ENCODE measurements around the gene FAM131B. TPM values are rescaled to one million over a fixed set of nuclear protein-coding genes. Genes with fewer than 3 reads are reported as not detected.

The FAM131B gene
- total and polyA plus RNA-seq, 2 of the 8 experiments (the other 6 are each of a cell fraction or from before 2014, with no cell fraction given) = 23.1 to 38.2 TPM

DNA sequence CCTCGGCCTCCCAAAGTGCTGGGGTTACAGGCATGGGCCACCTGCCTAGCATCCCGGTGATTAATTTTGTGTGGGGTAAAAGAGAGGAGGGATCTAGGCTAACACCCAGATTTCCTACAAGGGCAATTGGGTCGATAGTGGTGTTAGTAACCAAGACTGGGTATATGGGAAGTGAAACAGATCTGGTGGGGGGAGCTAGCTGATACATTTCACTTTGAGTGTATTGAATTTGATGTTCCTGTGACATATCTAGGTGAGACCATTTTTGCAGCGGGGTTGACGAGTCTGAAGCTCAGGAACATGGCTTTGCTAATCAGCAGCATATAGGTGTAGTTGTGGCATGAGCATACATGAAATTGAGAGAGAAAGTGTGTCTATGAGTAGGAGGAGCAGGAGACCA is 34.6 kb downstream of the FAM131B start:
- Histone ChIP-seq H2BK12ac (ENCODE audit: low read depth, low read length) (no peak overlapping the region), H3K4me3 (ENCODE audit: extremely low read depth in 1 of 4, insufficient read depth in 2 of 4, low read depth in 3 of 4, low read length in 4 of 4) (no peak overlapping the region), H3K79me1 (ENCODE audit: low read depth, low read length) (no peaks in the 10 kb centered on the region), H3K36me3 (ENCODE audit: control insufficient read depth in 2 of 4, insufficient read depth in 4 of 4, low read length in 3 of 4) (no peaks in the 10 kb centered on the region), H3K23me2 (ENCODE audit: low read depth, low read length) (no peaks in the 10 kb centered on the region), H2AK5ac (ENCODE audit: low read depth, low read length) (no peak overlapping the region), H3K4me1 (replicated peaks in 1 of 4; ENCODE audit: control insufficient read depth in 3 of 4, insufficient read depth in 4 of 4, low read length in 3 of 4) (peaks cover 0 to 5% (median 0%) of the 10 kb centered on the region in 4 experiments; a peak in 1 of 7 replicates), H3K23ac (ENCODE audit: insufficient read length) (no peak overlapping the region), H2BK15ac (ENCODE audit: low read length) (no peak overlapping the region), H4K8ac (ENCODE audit: extremely low read depth, insufficient read depth, low read length) (no peak overlapping the region), H3K18ac (ENCODE audit: extremely low read depth, low read length) (no peak overlapping the region), H2BK120ac (replicated peaks; ENCODE audit: low read depth, low read length) (no peak overlapping the region), H2BK20ac (ENCODE audit: low read length) (no peak overlapping the region), H3K9me3 (ENCODE audit: insufficient read depth in 2 of 2, low read depth in 1 of 2, low read length in 1 of 2) (no peaks in the 10 kb centered on the region), H4K20me1 (replicated peaks in 1 of 2; ENCODE audit: control insufficient read depth in 1 of 2, insufficient read depth in 2 of 2, low read length in 2 of 2) (no peaks in the 10 kb centered on the region), H3K27ac (ENCODE audit: low read depth, low read length) (no peak overlapping the region), H3K9ac (replicated peaks in 1 of 4; ENCODE audit: extremely low read depth in 1 of 4, low read depth in 3 of 4, low read length in 3 of 4) (no peak overlapping the region), H3K14ac (ENCODE audit: insufficient read length) (no peak overlapping the region), H4K5ac (ENCODE audit: insufficient read length, low read depth, low read length) (no peak overlapping the region), H3K4me2 (ENCODE audit: insufficient read depth in 1 of 2, low read depth in 2 of 2, low read length in 2 of 2) (no peak overlapping the region), H3K4ac (replicated peaks; ENCODE audit: insufficient read length, low read depth, low read length) (no peak overlapping the region), H3K79me2 (ENCODE audit: control insufficient read depth in 1 of 2, insufficient read depth in 2 of 2, low read length in 2 of 2) (no peaks in the 10 kb centered on the region), H4K91ac (replicated peaks; ENCODE audit: insufficient read length, low read length) (no peak overlapping the region), H3K27me3 (replicated peaks in 1 of 4; ENCODE audit: control insufficient read depth in 3 of 4, extremely low read depth in 1 of 4, insufficient read depth in 3 of 4, low read length in 3 of 4) (no peaks in the 10 kb centered on the region), H2AFZ (ENCODE audit: low read length) (no peak overlapping the region), H3K56ac (replicated peaks; ENCODE audit: insufficient read length, low read depth, low read length) (no peak overlapping the region), H2BK5ac (ENCODE audit: low read depth, low read length) (no peak overlapping the region)
- no peak for DNase-seq (ENCODE audit: low read depth in 1 of 2, low spot score in 2 of 2)
- no peak for FAIRE-seq
- ChIA-PET CTCF (ENCODE audit: partially characterized antibody) (interaction anchor here (0.8 to 1.9 kb wide), 9 partner anchors 9 to 88 kb away, joined by 3 to 11 read pairs (median 5); partner anchors contain the start of gene CASP2), POLR2A (ENCODE audit: partially characterized antibody) (interaction anchor here (0.8 to 1.6 kb wide), 3 partner anchors 19 to 80 kb away, joined by 3 to 6 read pairs (median 3); no protein-coding TSS in a partner anchor)
- 91% methylated on average over 5 of the region's 5 CpGs; no CpG with 5 or more reads in 1 of the 2 experiments for WGBS, 2 experiments (ENCODE audit: extremely low coverage in 1 of 2, insufficient coverage in 1 of 2, insufficient read length in 1 of 2, insufficient replicate concordance in 2 of 2, low coverage in 1 of 2, low lambda C conversion rate in 2 of 2, missing lambda C conversion rate in 1 of 2)
- no peak for TF ChIP-seq POU5F1 (IDR thresholded peaks at IDR 0.05; ENCODE audit: low read depth, low read length)
- TF ChIP-seq SIN3A (conservative IDR thresholded peaks at IDR 0.05 in 1 of 2, IDR thresholded peaks at IDR 0.05 in 1 of 2; ENCODE audit: low read depth in 1 of 2, low read length in 2 of 2) = no peak
- TF ChIP-seq BACH1 (IDR thresholded peaks at IDR 0.05; ENCODE audit: low read length) = no peak
- TF ChIP-seq RAD21 (IDR thresholded peaks at IDR 0.05 in 1 of 2, conservative IDR thresholded peaks at IDR 0.05 in 1 of 2; ENCODE audit: low read depth in 2 of 2, low read length in 2 of 2) = no peak
- TF ChIP-seq TEAD4 (IDR thresholded peaks at IDR 0.05; ENCODE audit: low read depth, low read length) = no peak
- no peak for TF ChIP-seq RNF2 (IDR thresholded peaks at IDR 0.05; ENCODE audit: borderline replicate concordance, low read depth, low read length, missing control alignments, poor library complexity, severe bottlenecking)
- TF ChIP-seq EZH2 (IDR thresholded peaks at IDR 0.05; ENCODE audit: low read depth, low read length, severe bottlenecking) = no peak
- TF ChIP-seq SRF (IDR thresholded peaks at IDR 0.05; ENCODE audit: low read depth, low read length) = no peak
- no peak for TF ChIP-seq POLR2AphosphoS5 (IDR thresholded peaks at IDR 0.05; ENCODE audit: low read depth, low read length)
- TF ChIP-seq JUN (IDR thresholded peaks at IDR 0.05; ENCODE audit: low read depth, low read length) = no peak
- no peak for TF ChIP-seq EGR1 (IDR thresholded peaks at IDR 0.05; ENCODE audit: borderline replicate concordance, low read depth, low read length)
- TF ChIP-seq ZNF274 (IDR thresholded peaks at IDR 0.05; ENCODE audit: borderline replicate concordance, extremely low read depth, low read length) = no peak
- no peak for TF ChIP-seq SP4 (IDR thresholded peaks at IDR 0.05; ENCODE audit: low read length)
- no peak for TF ChIP-seq TAF1 (IDR thresholded peaks at IDR 0.05; ENCODE audit: low read depth, low read length)
